NCI-H2081 (cell line): ENCODE data around the gene OPN3.
A peak's percentile ranks its signal among the peaks of the same experiment; 100 is the strongest.

Experiments
- DNase-seq, 2 experiments: peaks; one replicate each; lab custom pipeline; 2025; lab: John Stamatoyannopoulos, UW

Gene OPN3

GRCh38 chr1:241617426-241617825, 22.7 kb downstream of the OPN3 start:
- no peak for DNase-seq

GRCh38 chr1:241615043-241615974, 24.9 kb downstream of the OPN3 start:
- no peak for DNase-seq

GRCh38 chr1:241614572-241614971, 25.6 kb downstream of the OPN3 start:
- no peak for DNase-seq

- DNase-seq, result no peak
These were observed 26.0 kb downstream of the OPN3 start for GRCh38 chr1:241614144-241614543.

- no peak for DNase-seq
These were observed 27.4 kb downstream of the OPN3 start for GRCh38 chr1:241612533-241613477.

- no peak for DNase-seq
These were observed 28.4 kb downstream of the OPN3 start for GRCh38 chr1:241611736-241612135.

- peak; percentile 76 to 82 for DNase-seq
These were observed 29.1 kb downstream of the OPN3 start for GRCh38 chr1:241611063-241611462.

GRCh38 chr1:241610056-241610815, 29.9 kb downstream of the OPN3 start:
- peak; percentile 38 to 80 for DNase-seq

- no peak for DNase-seq
These were observed 31.7 kb downstream of the OPN3 start for GRCh38 chr1:241608379-241609033.

- DNase-seq, result no peak
These were observed 32.7 kb downstream of the OPN3 start for GRCh38 chr1:241607497-241607896.

GRCh38 chr1:241606544-241606943, 33.6 kb downstream of the OPN3 start:
- no peak for DNase-seq

GRCh38 chr1:241605146-241605805, 34.9 kb downstream of the OPN3 start:
- no peak for DNase-seq

- DNase-seq, result no peak
These were observed 36.4 kb downstream of the OPN3 start for GRCh38 chr1:241603731-241604245.

- no peak for DNase-seq
These were observed 39.7 kb downstream of the OPN3 start for GRCh38 chr1:241600496-241600901.

GRCh38 chr1:241598249-241598648, 41.9 kb downstream of the OPN3 start:
- no peak for DNase-seq

- DNase-seq, result no peak
These were observed 43.5 kb downstream of the OPN3 start for GRCh38 chr1:241596633-241597032.

- no peak for DNase-seq
These were observed 47.0 kb downstream of the OPN3 start for GRCh38 chr1:241593186-241593585.

GRCh38 chr1:241592273-241592958, 47.8 kb downstream of the OPN3 start:
- no peak for DNase-seq

- no peak for DNase-seq
These were observed 48.4 kb downstream of the OPN3 start for GRCh38 chr1:241591736-241592135.

GRCh38 chr1:241591317-241591716, 48.9 kb downstream of the OPN3 start:
- no peak for DNase-seq
